Ectodermal cell (in vitro differentiated cells): ENCODE results near the gene ANKRA2.

Experiments
- H3K27ac ChIP-seq: 2 replicates; pipeline ENCODE4 v1.7.0; 2013; ENCODE audit warnings: mild to moderate bottlenecking, low read depth, low read length; ENCODE audit not compliant: insufficient read depth, poor library complexity, severe bottlenecking
- H3K27me3 ChIP-seq: 2 replicates; pipeline ENCODE4 v1.7.0; 2013; ENCODE audit warnings: mild to moderate bottlenecking, low read length; ENCODE audit not compliant: insufficient read depth, control insufficient read depth, poor library complexity, severe bottlenecking
- H3K36me3 ChIP-seq: one replicate; pipeline ENCODE4 v1.7.0; 2013; ENCODE audit warnings: low read length; ENCODE audit not compliant: control insufficient read depth, insufficient read depth
- H3K4me1 ChIP-seq: one replicate; pipeline ENCODE4 v1.7.0; 2013; ENCODE audit warnings: low read length; ENCODE audit not compliant: control insufficient read depth, insufficient read depth
- H3K4me3 ChIP-seq: 2 replicates; pipeline ENCODE4 v1.7.0; 2013; ENCODE audit warnings: low read depth, low read length, control low read depth; ENCODE audit not compliant: insufficient read depth
- H3K9me3 ChIP-seq: 2 replicates; pipeline ENCODE4 v1.7.0; 2013; ENCODE audit warnings: mild to moderate bottlenecking, low read length, moderate library complexity; ENCODE audit not compliant: control insufficient read depth
- WGBS, 2 experiments: methylation state at CpG; one replicate each; pipeline ENCODE4 v1.1.7; 2013; ENCODE audit warnings: missing lambda C conversion rate in 2 of 2; 5-methylcytosine and 5-hydroxymethylcytosine counted together

Gene ANKRA2

GRCh38 chr5:73507062-73507461 lies 58.4 kb downstream of the ANKRA2 start:
- Histone ChIP-seq H3K4me1 (no peaks in the 10 kb centered on the region), H3K36me3 (peaks cover 23% of the 10 kb centered on the region), H3K4me3 (no peak overlapping the region), H3K27ac (no peak overlapping the region), H3K27me3 (no peaks in the 10 kb centered on the region), H3K9me3 (no peaks in the 10 kb centered on the region)
- 86 to 97% methylated on average over 2 of the region's 2 CpGs for WGBS, 2 experiments

DNA sequence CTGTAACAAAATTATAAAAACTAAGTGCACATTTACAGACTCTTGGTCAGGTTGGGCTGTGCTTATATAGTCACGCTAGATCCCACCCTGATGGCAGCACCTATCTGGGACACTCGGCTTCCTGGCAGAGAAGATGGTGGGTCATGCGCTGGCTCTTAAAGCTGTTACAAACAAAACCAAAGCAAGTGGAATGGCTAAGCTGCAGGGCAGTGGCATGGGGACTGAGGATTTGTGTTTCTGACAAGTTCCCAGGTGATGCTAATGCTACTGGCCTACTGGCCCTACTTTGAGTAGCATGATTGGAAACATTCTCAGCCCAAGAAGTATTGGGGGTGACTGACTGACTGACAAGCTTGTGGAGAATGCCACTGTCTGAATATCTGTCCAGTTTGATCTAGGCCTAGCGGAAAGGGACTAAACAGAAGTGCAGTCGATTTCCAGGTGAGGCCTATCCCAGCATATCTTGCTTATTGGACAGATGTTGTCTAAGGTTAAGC lies 58.9 kb downstream of the ANKRA2 start:
- Histone ChIP-seq H3K27ac (no peak overlapping the region), H3K4me3 (no peak overlapping the region), H3K9me3 (no peaks in the 10 kb centered on the region), H3K36me3 (peaks cover 25% of the 10 kb centered on the region), H3K27me3 (no peaks in the 10 kb centered on the region), H3K4me1 (no peaks in the 10 kb centered on the region)
- WGBS, 2 experiments, result 94 to 97% methylated on average over 5 of the region's 5 CpGs
